Measurements from ENCODE around the gene NKPD1. TPM values are rescaled to one million over a fixed set of nuclear protein-coding genes. Genes with fewer than 3 reads are reported as not detected.

Gene NKPD1
- total and polyA plus RNA-seq, 4 donors = not detected

GRCh38 chr19:45177817-45178261 is 17.1 kb upstream of the NKPD1 start, which contains the start of gene TRAPPC6A:
TRAPPC6A (minus strand) TSS chr19:45178237; CDS start chr19:45178218, 19 bp downstream.
- under 1% methylated on average over 36 of the region's 36 CpGs for WGBS
- Histone ChIP-seq H3K9ac (ENCODE audit: low read depth in 1 of 2, low read length in 2 of 2) (peak within 1 kb of the TSS; percentile 47 to 73), H3K9me3 (ENCODE audit: control insufficient read depth in 4 of 4, low read length in 3 of 4) (no peaks in the 10 kb centered on the region), H3K36me3 (ENCODE audit: control insufficient read depth in 4 of 4, insufficient read depth in 3 of 4, low read depth in 1 of 4, low read length in 3 of 4) (peaks cover 0 to 1% (median 0%) of the 10 kb centered on the region in 4 donors), H3K27me3 (ENCODE audit: control insufficient read depth in 4 of 4, insufficient read depth in 4 of 4, low read length in 3 of 4) (no peaks in the 10 kb centered on the region), H3K4me1 (ENCODE audit: control insufficient read depth in 4 of 4, insufficient read depth in 4 of 4, low read length in 3 of 4) (peaks cover 8 to 34% (median 23%) of the 10 kb centered on the region in 4 donors), H3K27ac (ENCODE audit: low read depth in 1 of 2, low read length in 2 of 2) (peak within 1 kb of the TSS; percentile 78 to 96), H3K4me3 (ENCODE audit: low read depth in 1 of 3, low read length in 3 of 3) (peak within 1 kb of the TSS; percentile 79 to 98 (median 79))
- TF ChIP-seq, protein P1, sequence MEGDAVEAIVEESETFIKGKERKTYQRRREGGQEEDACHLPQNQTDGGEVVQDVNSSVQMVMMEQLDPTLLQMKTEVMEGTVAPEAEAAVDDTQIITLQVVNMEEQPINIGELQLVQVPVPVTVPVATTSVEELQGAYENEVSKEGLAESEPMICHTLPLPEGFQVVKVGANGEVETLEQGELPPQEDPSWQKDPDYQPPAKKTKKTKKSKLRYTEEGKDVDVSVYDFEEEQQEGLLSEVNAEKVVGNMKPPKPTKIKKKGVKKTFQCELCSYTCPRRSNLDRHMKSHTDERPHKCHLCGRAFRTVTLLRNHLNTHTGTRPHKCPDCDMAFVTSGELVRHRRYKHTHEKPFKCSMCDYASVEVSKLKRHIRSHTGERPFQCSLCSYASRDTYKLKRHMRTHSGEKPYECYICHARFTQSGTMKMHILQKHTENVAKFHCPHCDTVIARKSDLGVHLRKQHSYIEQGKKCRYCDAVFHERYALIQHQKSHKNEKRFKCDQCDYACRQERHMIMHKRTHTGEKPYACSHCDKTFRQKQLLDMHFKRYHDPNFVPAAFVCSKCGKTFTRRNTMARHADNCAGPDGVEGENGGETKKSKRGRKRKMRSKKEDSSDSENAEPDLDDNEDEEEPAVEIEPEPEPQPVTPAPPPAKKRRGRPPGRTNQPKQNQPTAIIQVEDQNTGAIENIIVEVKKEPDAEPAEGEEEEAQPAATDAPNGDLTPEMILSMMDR (IDR thresholded peaks at IDR 0.05; ENCODE audit: low read depth, low read length, missing input control) = no peak
- no peak for DNase-seq (ENCODE audit: low spot score)

GRCh38 chr19:45175515-45176345 is 14.9 kb upstream of the NKPD1 start:
- no peak overlapping the region for H3K9ac ChIP-seq (ENCODE audit: low read depth in 1 of 2, low read length in 2 of 2)
- TF ChIP-seq, protein P2, sequence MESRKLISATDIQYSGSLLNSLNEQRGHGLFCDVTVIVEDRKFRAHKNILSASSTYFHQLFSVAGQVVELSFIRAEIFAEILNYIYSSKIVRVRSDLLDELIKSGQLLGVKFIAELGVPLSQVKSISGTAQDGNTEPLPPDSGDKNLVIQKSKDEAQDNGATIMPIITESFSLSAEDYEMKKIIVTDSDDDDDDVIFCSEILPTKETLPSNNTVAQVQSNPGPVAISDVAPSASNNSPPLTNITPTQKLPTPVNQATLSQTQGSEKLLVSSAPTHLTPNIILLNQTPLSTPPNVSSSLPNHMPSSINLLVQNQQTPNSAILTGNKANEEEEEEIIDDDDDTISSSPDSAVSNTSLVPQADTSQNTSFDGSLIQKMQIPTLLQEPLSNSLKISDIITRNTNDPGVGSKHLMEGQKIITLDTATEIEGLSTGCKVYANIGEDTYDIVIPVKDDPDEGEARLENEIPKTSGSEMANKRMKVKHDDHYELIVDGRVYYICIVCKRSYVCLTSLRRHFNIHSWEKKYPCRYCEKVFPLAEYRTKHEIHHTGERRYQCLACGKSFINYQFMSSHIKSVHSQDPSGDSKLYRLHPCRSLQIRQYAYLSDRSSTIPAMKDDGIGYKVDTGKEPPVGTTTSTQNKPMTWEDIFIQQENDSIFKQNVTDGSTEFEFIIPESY (IDR thresholded peaks at IDR 0.05) = no peak
- TF ChIP-seq YY1 (IDR thresholded peaks at IDR 0.05) = no peak
- no peak for TF ChIP-seq TAF1 (conservative IDR thresholded peaks at IDR 0.05)
- TF ChIP-seq RXRA (IDR thresholded peaks at IDR 0.05) = no peak
- TF ChIP-seq HNF4A (conservative IDR thresholded peaks at IDR 0.05) = no peak
- TF ChIP-seq FOXA1 (IDR thresholded peaks at IDR 0.05) = no peak
- TF ChIP-seq NR2F2 (IDR thresholded peaks at IDR 0.05) = no peak
- no peak for TF ChIP-seq GABPA (IDR thresholded peaks at IDR 0.05 in 1 of 2, conservative IDR thresholded peaks at IDR 0.05 in 1 of 2)
- TF ChIP-seq FOXA2 (IDR thresholded peaks at IDR 0.05) = no peak
- H3K27ac ChIP-seq (ENCODE audit: low read depth in 1 of 2, low read length in 2 of 2) = no peak overlapping the region
- no peaks in the 10 kb centered on the region for H3K9me3 ChIP-seq (ENCODE audit: control insufficient read depth in 4 of 4, low read length in 3 of 4)
- no peak overlapping the region for H3K4me3 ChIP-seq (ENCODE audit: low read depth in 1 of 3, low read length in 3 of 3)
- peaks cover 7 to 26% (median 17%) of the 10 kb centered on the region in 4 donors for H3K4me1 ChIP-seq (ENCODE audit: control insufficient read depth in 4 of 4, insufficient read depth in 4 of 4, low read length in 3 of 4)
- 89% methylated on average over 10 of the region's 10 CpGs for WGBS
- no peak for DNase-seq (ENCODE audit: low spot score)
- H3K27me3 ChIP-seq (ENCODE audit: control insufficient read depth in 4 of 4, insufficient read depth in 4 of 4, low read length in 3 of 4) = no peaks in the 10 kb centered on the region
- no peaks in the 10 kb centered on the region for H3K36me3 ChIP-seq (ENCODE audit: control insufficient read depth in 4 of 4, insufficient read depth in 3 of 4, low read depth in 1 of 4, low read length in 3 of 4)

- no peak for DNase-seq (ENCODE audit: low spot score)
- H3K36me3 ChIP-seq (ENCODE audit: control insufficient read depth in 4 of 4, insufficient read depth in 3 of 4, low read depth in 1 of 4, low read length in 3 of 4) = no peaks in the 10 kb centered on the region
- no peak overlapping the region for H3K9ac ChIP-seq (ENCODE audit: low read depth in 1 of 2, low read length in 2 of 2)
- H3K27me3 ChIP-seq (ENCODE audit: control insufficient read depth in 4 of 4, insufficient read depth in 4 of 4, low read length in 3 of 4) = no peaks in the 10 kb centered on the region
- WGBS = 92% methylated on average over 12 of the region's 12 CpGs
- TF ChIP-seq, protein P3, sequence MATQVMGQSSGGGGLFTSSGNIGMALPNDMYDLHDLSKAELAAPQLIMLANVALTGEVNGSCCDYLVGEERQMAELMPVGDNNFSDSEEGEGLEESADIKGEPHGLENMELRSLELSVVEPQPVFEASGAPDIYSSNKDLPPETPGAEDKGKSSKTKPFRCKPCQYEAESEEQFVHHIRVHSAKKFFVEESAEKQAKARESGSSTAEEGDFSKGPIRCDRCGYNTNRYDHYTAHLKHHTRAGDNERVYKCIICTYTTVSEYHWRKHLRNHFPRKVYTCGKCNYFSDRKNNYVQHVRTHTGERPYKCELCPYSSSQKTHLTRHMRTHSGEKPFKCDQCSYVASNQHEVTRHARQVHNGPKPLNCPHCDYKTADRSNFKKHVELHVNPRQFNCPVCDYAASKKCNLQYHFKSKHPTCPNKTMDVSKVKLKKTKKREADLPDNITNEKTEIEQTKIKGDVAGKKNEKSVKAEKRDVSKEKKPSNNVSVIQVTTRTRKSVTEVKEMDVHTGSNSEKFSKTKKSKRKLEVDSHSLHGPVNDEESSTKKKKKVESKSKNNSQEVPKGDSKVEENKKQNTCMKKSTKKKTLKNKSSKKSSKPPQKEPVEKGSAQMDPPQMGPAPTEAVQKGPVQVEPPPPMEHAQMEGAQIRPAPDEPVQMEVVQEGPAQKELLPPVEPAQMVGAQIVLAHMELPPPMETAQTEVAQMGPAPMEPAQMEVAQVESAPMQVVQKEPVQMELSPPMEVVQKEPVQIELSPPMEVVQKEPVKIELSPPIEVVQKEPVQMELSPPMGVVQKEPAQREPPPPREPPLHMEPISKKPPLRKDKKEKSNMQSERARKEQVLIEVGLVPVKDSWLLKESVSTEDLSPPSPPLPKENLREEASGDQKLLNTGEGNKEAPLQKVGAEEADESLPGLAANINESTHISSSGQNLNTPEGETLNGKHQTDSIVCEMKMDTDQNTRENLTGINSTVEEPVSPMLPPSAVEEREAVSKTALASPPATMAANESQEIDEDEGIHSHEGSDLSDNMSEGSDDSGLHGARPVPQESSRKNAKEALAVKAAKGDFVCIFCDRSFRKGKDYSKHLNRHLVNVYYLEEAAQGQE (IDR thresholded peaks at IDR 0.05) = no peak
- TF ChIP-seq, protein P4, sequence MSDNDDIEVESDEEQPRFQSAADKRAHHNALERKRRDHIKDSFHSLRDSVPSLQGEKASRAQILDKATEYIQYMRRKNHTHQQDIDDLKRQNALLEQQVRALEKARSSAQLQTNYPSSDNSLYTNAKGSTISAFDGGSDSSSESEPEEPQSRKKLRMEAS (IDR thresholded peaks at IDR 0.05) = no peak
- TF ChIP-seq HNF4G (IDR thresholded peaks at IDR 0.05) (no peak), HNF4A (conservative IDR thresholded peaks at IDR 0.05) (no peak), ATF3 (IDR thresholded peaks at IDR 0.05) (no peak), NR2F2 (IDR thresholded peaks at IDR 0.05) (no peak), SP1 (IDR thresholded peaks at IDR 0.05) (no peak), TAF1 (conservative IDR thresholded peaks at IDR 0.05) (no peak)
- H3K27ac ChIP-seq (ENCODE audit: low read depth in 1 of 2, low read length in 2 of 2) = no peak overlapping the region
- H3K4me3 ChIP-seq (ENCODE audit: low read depth in 1 of 3, low read length in 3 of 3) = no peak overlapping the region
- no peaks in the 10 kb centered on the region for H3K9me3 ChIP-seq (ENCODE audit: control insufficient read depth in 4 of 4, low read length in 3 of 4)
- peaks cover 5 to 12% (median 8%) of the 10 kb centered on the region in 4 donors for H3K4me1 ChIP-seq (ENCODE audit: control insufficient read depth in 4 of 4, insufficient read depth in 4 of 4, low read length in 3 of 4)
Observed at GRCh38 chr19:45173816-45174215, 13.0 kb upstream of the NKPD1 start.
